GM12875 (cell line): ENCODE measurements around the gene XG.
"Not testable (repeated sequence)": the region's sequence is repeated elsewhere in the genome, so short reads cannot be mapped to it uniquely, and the experiment has no call there.

ENCODE experiments used
- H3K4me3 ChIP-seq: one replicate; pipeline ENCODE4 v1.5.1; 2011; ENCODE audit warnings: low read depth, low read length, control low read depth
- CTCF ChIP-seq: IDR thresholded peaks from 2 replicates; pipeline ENCODE4 v1.5.1; 2011; ENCODE audit warnings: low read depth, mild to moderate bottlenecking, control low read depth, inconsistent platforms, low read length, moderate library complexity, borderline replicate concordance; ENCODE audit not compliant: insufficient read depth

The XG gene

GRCh38 chrX:2756548-2756947 lies 4.7 kb downstream of the XG start:
- no peak for TF ChIP-seq CTCF

GRCh38 chrX:2761246-2761645 lies 9.4 kb downstream of the XG start:
- no peak for TF ChIP-seq CTCF
- H3K4me3 ChIP-seq: no peak overlapping the region

More at GRCh38 chrX:2756548-2756947, 4.7 kb downstream of the XG start:
- no peak overlapping the region for H3K4me3 ChIP-seq

DNA sequence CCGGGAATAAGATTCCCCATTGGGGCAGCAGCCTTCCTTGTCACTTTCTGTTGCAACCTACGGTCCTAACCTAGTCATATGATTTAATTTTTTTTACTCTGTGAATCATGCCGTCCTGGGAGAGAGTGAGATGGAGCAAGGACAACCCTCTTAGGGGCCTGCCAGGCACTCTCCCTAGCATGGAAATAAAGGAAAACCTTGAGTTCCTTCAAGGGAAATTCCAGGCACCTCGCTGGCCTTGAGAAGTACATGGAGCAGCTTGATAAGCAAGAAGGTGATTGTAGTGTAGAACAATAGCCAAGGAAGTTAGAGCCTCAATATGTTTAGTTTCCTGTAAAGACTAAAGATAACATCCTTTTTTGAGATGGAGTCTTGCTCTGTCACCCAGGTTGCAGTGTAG lies 10.8 kb downstream of the XG start:
- H3K4me3 ChIP-seq: not testable (repeated sequence)

- H3K4me3 ChIP-seq: not testable (repeated sequence)
These were observed 13.1 kb downstream of the XG start for GRCh38 chrX:2764766-2765548.

- TF ChIP-seq CTCF: no peak
- no peak overlapping the region for H3K4me3 ChIP-seq
These were observed 13.7 kb downstream of the XG start for GRCh38 chrX:2765549-2765830.

- no peak for TF ChIP-seq CTCF
- no peak overlapping the region for H3K4me3 ChIP-seq
These were observed 15.1 kb downstream of the XG start for GRCh38 chrX:2766906-2767305.

DNA sequence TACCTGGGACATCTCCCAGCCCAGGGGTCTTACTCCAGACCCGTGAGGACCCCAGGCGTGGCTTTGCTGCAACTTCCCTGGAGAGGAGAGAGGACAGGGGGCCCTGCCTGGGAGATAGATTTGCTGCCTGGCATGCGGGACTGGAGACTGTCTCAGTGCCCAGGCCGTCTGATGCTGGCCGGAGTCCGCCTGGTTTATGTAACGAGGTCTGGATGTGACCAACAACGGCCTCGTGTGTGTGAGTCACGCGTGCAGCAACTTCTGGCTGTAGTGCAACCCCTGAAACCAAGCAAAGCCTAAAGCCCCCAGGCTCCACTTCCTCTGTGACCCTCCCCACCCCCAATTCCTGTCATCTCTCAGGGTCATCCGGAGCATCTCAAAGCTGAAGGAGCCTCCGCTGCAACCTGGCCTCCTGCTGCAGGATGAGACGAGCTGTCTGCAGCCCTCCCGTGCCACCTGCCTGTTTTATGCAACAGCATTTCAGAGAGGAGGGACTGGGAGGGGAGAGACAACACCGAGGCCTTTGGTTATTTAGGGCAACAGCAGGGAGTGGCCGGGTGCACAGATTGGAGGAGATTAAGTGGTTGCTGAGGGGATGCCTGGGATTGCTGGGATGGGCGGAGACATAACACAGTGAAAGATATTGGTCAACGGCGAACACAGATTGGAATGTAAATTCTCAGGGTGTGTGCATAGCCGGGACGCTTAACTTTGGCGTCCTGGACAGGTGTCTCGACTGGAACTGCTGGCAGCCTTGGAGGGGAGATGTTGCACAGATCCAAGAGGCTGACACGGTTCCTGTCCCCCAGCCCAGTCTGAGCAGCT lies 16.0 kb downstream of the XG start:
- TF ChIP-seq CTCF: no peak
- no peak overlapping the region for H3K4me3 ChIP-seq

- TF ChIP-seq CTCF: no peak
- no peak overlapping the region for H3K4me3 ChIP-seq
These were observed 17.8 kb downstream of the XG start for GRCh38 chrX:2769615-2770014.

DNA sequence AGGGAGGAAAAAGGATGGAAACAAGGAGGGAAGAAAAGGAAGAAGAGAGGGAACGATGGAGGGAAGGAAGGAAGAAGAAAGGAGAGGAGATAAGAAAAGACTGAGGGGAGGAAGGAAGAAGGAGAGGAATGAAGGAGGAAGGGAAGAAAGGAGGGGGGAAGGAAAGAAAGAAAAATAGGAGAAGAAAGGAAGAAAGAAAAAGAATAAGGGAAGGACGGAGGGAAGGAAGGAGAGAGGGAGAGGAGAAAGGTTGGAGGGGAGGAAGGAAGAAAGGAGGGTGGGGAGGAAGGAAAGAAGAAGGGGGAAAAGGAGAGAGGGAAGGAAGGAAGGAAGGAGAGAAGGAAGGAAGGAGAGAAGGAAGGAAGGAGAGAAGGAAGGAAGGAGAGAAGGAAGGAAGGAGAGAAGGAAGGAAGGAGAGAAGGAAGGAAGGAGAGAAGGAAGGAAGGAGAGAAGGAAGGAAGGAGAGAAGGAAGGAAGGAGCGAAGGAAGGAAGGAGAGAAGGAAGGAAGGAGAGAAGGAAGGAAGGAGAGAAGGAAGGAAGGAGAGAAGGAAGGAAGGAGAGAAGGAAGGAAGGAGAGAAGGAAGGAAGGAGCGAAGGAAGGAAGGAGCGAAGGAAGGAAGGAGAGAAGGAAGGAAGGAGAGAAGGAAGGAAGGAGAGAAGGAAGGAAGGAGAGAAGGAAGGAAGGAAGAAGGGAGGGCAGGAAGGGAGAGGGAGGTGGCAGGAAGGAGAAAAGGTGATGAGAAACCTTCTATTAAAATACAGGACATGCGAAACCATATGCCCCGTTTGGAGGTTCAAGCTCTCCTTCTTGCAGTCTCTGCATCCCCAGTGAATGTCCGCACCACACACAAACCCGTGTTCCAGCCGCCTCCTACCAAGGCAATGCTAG lies 21.6 kb downstream of the XG start:
- H3K4me3 ChIP-seq: not testable (repeated sequence)
